H9 (cell line): ENCODE results near the gene THAP11. TPM values are rescaled to one million over a fixed set of nuclear protein-coding genes. Genes with fewer than 3 reads are reported as not detected.

ENCODE experiments used
- DNase-seq: peaks from one replicate; pipeline ENCODE4 v3.0.0-alpha.2; 2017
- H2AFZ ChIP-seq: one replicate; pipeline ENCODE4 v1.6.1; 2013; ENCODE audit warnings: mild to moderate bottlenecking, low read length, control low read depth, moderate library complexity
- H2AK5ac ChIP-seq: 2 replicates; pipeline ENCODE4 v1.6.1; 2013; ENCODE audit warnings: low read length, control low read depth, mixed read lengths; ENCODE audit not compliant: insufficient read length
- H2BK120ac ChIP-seq: one replicate; pipeline ENCODE4 v1.6.1; 2013; ENCODE audit warnings: low read depth, mild to moderate bottlenecking, low read length, control low read depth, inconsistent platforms; ENCODE audit not compliant: poor library complexity, severe bottlenecking
- H2BK12ac ChIP-seq: 2 replicates; pipeline ENCODE4 v1.6.1; 2013; ENCODE audit warnings: low read length, control low read depth, mixed read lengths, low read depth; ENCODE audit not compliant: insufficient read length
- H2BK15ac ChIP-seq: 2 replicates; pipeline ENCODE4 v1.6.1; 2013; ENCODE audit warnings: low read depth, low read length, control low read depth
- H2BK20ac ChIP-seq: one replicate; pipeline ENCODE4 v1.6.1; 2013; ENCODE audit warnings: low read depth, mild to moderate bottlenecking, low read length, control low read depth, inconsistent platforms; ENCODE audit not compliant: poor library complexity, severe bottlenecking
- H2BK5ac ChIP-seq: 2 replicates; pipeline ENCODE4 v1.6.1; 2013; ENCODE audit warnings: low read length, control low read depth, mixed read lengths; ENCODE audit not compliant: insufficient read length
- H3K14ac ChIP-seq: 2 replicates; pipeline ENCODE4 v1.6.1; 2013; ENCODE audit warnings: low read length, control low read depth; ENCODE audit not compliant: insufficient read depth
- H3K18ac ChIP-seq: 2 replicates; pipeline ENCODE4 v1.6.1; 2013; ENCODE audit warnings: low read depth, mild to moderate bottlenecking, mixed read lengths, low read length, control low read depth; ENCODE audit not compliant: insufficient read length
- H3K23ac ChIP-seq: 2 replicates; pipeline ENCODE4 v1.6.1; 2013; ENCODE audit warnings: low read length, control low read depth, mixed read lengths, low read depth; ENCODE audit not compliant: insufficient read length
- H3K23me2 ChIP-seq: 2 replicates; pipeline ENCODE4 v1.6.1; 2013; ENCODE audit warnings: low read depth, mild to moderate bottlenecking, mixed read lengths, low read length, control low read depth; ENCODE audit not compliant: insufficient read length, poor library complexity, severe bottlenecking
- H3K27ac ChIP-seq: 2 replicates; pipeline ENCODE4 v1.5.1; 2013; ENCODE audit warnings: low read length, control low read depth, mixed read lengths, low read depth; ENCODE audit not compliant: insufficient read length
- H3K27me3 ChIP-seq: 2 replicates; pipeline ENCODE4 v1.6.1; 2013; ENCODE audit warnings: low read length, control low read depth, inconsistent platforms; ENCODE audit not compliant: insufficient read depth
- H3K4ac ChIP-seq: 2 replicates; pipeline ENCODE4 v1.6.1; 2013; ENCODE audit warnings: low read depth, mild to moderate bottlenecking, control low read depth, inconsistent platforms, low read length, moderate library complexity
- H3K4me1 ChIP-seq: 2 replicates; pipeline ENCODE4 v1.6.1; 2013; ENCODE audit warnings: low read length, control low read depth, inconsistent platforms; ENCODE audit not compliant: insufficient read depth
- H3K4me2 ChIP-seq: 2 replicates; pipeline ENCODE4 v1.6.1; 2013; ENCODE audit warnings: low read length, control low read depth, mixed read lengths; ENCODE audit not compliant: insufficient read length, insufficient read depth
- H3K56ac ChIP-seq: 2 replicates; pipeline ENCODE4 v1.6.1; 2013; ENCODE audit warnings: low read depth, mild to moderate bottlenecking, mixed read lengths, low read length, control low read depth; ENCODE audit not compliant: insufficient read length
- H3K79me1 ChIP-seq: 2 replicates; pipeline ENCODE4 v1.6.1; 2013; ENCODE audit warnings: low read depth, mild to moderate bottlenecking, moderate library complexity, low read length, control low read depth, inconsistent platforms; ENCODE audit not compliant: insufficient read depth, poor library complexity, severe bottlenecking
- H3K79me2 ChIP-seq: 2 replicates; pipeline ENCODE4 v1.6.1; 2013; ENCODE audit warnings: low read length, control low read depth, inconsistent platforms; ENCODE audit not compliant: insufficient read depth
- H3K9ac ChIP-seq: 2 replicates; pipeline ENCODE4 v1.6.1; 2013; ENCODE audit warnings: low read length, control low read depth, mixed read lengths; ENCODE audit not compliant: insufficient read length; ENCODE audit errors: extremely low read depth
- H3K9me3 ChIP-seq: one replicate; pipeline ENCODE4 v1.6.1; 2013; ENCODE audit warnings: low read depth, low read length, inconsistent platforms; ENCODE audit not compliant: control insufficient read depth
- H3T11ph ChIP-seq: one replicate; pipeline ENCODE4 v1.6.1; 2013; ENCODE audit warnings: mild to moderate bottlenecking, low read length, control low read depth, inconsistent platforms
- H4K20me1 ChIP-seq: one replicate; pipeline ENCODE4 v1.6.1; 2013; ENCODE audit not compliant: control insufficient read depth, insufficient read length, insufficient read depth
- H4K5ac ChIP-seq: 2 replicates; pipeline ENCODE4 v1.6.1; 2013; ENCODE audit warnings: low read depth, mild to moderate bottlenecking, mixed read lengths, low read length, control low read depth; ENCODE audit not compliant: insufficient read length
- H4K8ac ChIP-seq: replicated peaks from 2 replicates; pipeline ENCODE4 v1.6.1; 2013; ENCODE audit warnings: low read length, control low read depth, mixed read lengths, low read depth; ENCODE audit not compliant: insufficient read length
- H4K91ac ChIP-seq: 2 replicates; pipeline ENCODE4 v1.6.1; 2013; ENCODE audit warnings: low read depth, mild to moderate bottlenecking, moderate library complexity, mixed read lengths, low read length, control low read depth; ENCODE audit not compliant: insufficient read length
- H3K27ac Mint-ChIP-seq, 3 experiments: 2 replicates in 2 of 3; 3 replicates in 1 of 3; pipeline ENCODE4 v1.8.0; 2020 to 2021; ENCODE audit warnings: mixed read lengths in 3 of 3, mild to moderate bottlenecking in 1 of 3, moderate library complexity in 1 of 3
- H3K27me3 Mint-ChIP-seq: 2 replicates; pipeline ENCODE4 v1.8.0; 2021; ENCODE audit warnings: low read depth, mild to moderate bottlenecking, moderate library complexity, mixed read lengths
- H3K36me3 Mint-ChIP-seq, 3 experiments: 2 replicates in 2 of 3; 3 replicates in 1 of 3; pipeline ENCODE4 v1.8.0; 2020 to 2021; ENCODE audit warnings: low read depth in 3 of 3, mixed read lengths in 3 of 3; ENCODE audit not compliant: insufficient read depth in 1 of 3
- H3K4me1 Mint-ChIP-seq, 2 experiments: 2 replicates each; pipeline ENCODE4 v1.8.0; 2020; ENCODE audit warnings: mixed read lengths in 2 of 2
- H3K4me3 Mint-ChIP-seq, 2 experiments: 2 replicates in 1 of 2; 3 replicates in 1 of 2; pipeline ENCODE4 v1.8.0; 2020 to 2021; ENCODE audit warnings: mild to moderate bottlenecking in 2 of 2, mixed read lengths in 2 of 2, moderate library complexity in 1 of 2
- H3K9me3 Mint-ChIP-seq, 2 experiments: 2 replicates in 1 of 2; 3 replicates in 1 of 2; pipeline ENCODE4 v1.8.0; 2020; ENCODE audit warnings: mild to moderate bottlenecking in 2 of 2, mixed read lengths in 2 of 2, moderate library complexity in 1 of 2
- CTCF ChIP-seq: fragments of 200-600 bp; sonication (generic); conservative IDR thresholded peaks from 3 replicates; pipeline ENCODE4 v1.8.0; 2021; ENCODE audit warnings: antibody characterized with exemption, mild to moderate bottlenecking
- WGBS: extraction: QIAGEN DNeasy Blood & Tissue Kit; methylation state at CpG from one replicate; pipeline ENCODE4 v1.1.7; 2013; ENCODE audit warnings: missing lambda C conversion rate, low lambda C conversion rate, mixed read lengths; ENCODE audit not compliant: insufficient read length; ENCODE audit errors: extremely low coverage; 5-methylcytosine and 5-hydroxymethylcytosine counted together
- total RNA-seq: library from RNA; stranded (reverse); gene quantifications from 2 replicates; pipeline ENCODE4 v1.2.1, GENCODE V29; 2021

The THAP11 gene
- total RNA-seq, 1 experiment from 2014 or later = 48.9 TPM

GRCh38 chr16:67820608-67821259 lies 21.4 kb upstream of the THAP11 start:
- no CpG with 5 or more reads among the region's 11 CpGs for WGBS
- no peak overlapping the region for H3K9ac ChIP-seq
- H4K91ac ChIP-seq = no peak overlapping the region
- no peaks in the 10 kb centered on the region for H3K79me1 ChIP-seq
- H3K23me2 ChIP-seq = no peaks in the 10 kb centered on the region
- Mint-ChIP-seq H3K4me1 (peaks cover 14 to 17% of the 10 kb centered on the region in 2 experiments), H3K27me3 (peaks cover 2% of the 10 kb centered on the region; the same call in 1 of the 2 replicates), H3K36me3 (peaks cover 0 to 5% (median 4%) of the 10 kb centered on the region in 3 experiments; a peak in 1 of 7 replicates), H3K9me3 (no peaks in the 10 kb centered on the region; a peak in 1 of 5 replicates), H3K27ac (peak overlapping the region in 1 of 3 experiments; percentile 31; a peak in 2 of 7 replicates), H3K4me3 (no peak overlapping the region)
- no peak overlapping the region for H2BK20ac ChIP-seq
- no peak overlapping the region for H3K18ac ChIP-seq
- no peak overlapping the region for H2BK5ac ChIP-seq
- no peak overlapping the region for H3K56ac ChIP-seq
- H3K27ac ChIP-seq = no peak overlapping the region
- H2BK120ac ChIP-seq = no peak overlapping the region
- H3K9me3 ChIP-seq = no peaks in the 10 kb centered on the region
- no peak overlapping the region for H2BK15ac ChIP-seq
- no peak overlapping the region for H3K23ac ChIP-seq
- H3K14ac ChIP-seq = no peak overlapping the region
- no peak overlapping the region for H3T11ph ChIP-seq
- no peak overlapping the region for H3K4ac ChIP-seq
- H2BK12ac ChIP-seq = no peak overlapping the region
- no peaks in the 10 kb centered on the region for H4K20me1 ChIP-seq
- H2AK5ac ChIP-seq = no peak overlapping the region
- H3K27me3 ChIP-seq = no peaks in the 10 kb centered on the region
- no peaks in the 10 kb centered on the region for H3K79me2 ChIP-seq
- H3K4me1 ChIP-seq = no peaks in the 10 kb centered on the region
- 0 out of 3 replicates have a peak, but pooled peaks have one; percentile 11 for TF ChIP-seq CTCF
- H2AFZ ChIP-seq = no peak overlapping the region
- H4K8ac ChIP-seq = no peak overlapping the region
- no peak overlapping the region for H3K4me2 ChIP-seq
- no peak overlapping the region for H4K5ac ChIP-seq
- no peak for DNase-seq
